Vagina (tissue), 2 donors: ENCODE data around the gene EZH2.

ENCODE experiments used
- POLR2A ChIP-seq, 2 donors: fragments of 450-650 bp; IDR thresholded peaks; one replicate each; pipeline ENCODE4 v1.6.1; 2017; ENCODE audit warnings: antibody characterized with exemption in 2 of 2, mild to moderate bottlenecking in 2 of 2, moderate library complexity in 2 of 2
- POLR2AphosphoS5 ChIP-seq, 2 donors: sonication (generic); formaldehyde crosslinking; IDR thresholded peaks; one replicate each; pipeline ENCODE4 v1.9.0; 2017; ENCODE audit warnings: antibody characterized with exemption in 2 of 2, mild to moderate bottlenecking in 2 of 2, low read depth in 1 of 2; ENCODE audit not compliant: insufficient read depth in 1 of 2
- TF ChIP-seq, protein P1 (sequence below), 3 experiments: fragments of 450-650 bp in 2 of 3; fragments of 200-600 bp in 1 of 3; sonication (generic) in 1 of 3; IDR thresholded peaks; one replicate each; pipeline ENCODE4 v1.5.1; 2017 to 2019; ENCODE audit warnings: antibody characterized with exemption in 3 of 3, mild to moderate bottlenecking in 2 of 3, moderate library complexity in 2 of 3

DNA sequence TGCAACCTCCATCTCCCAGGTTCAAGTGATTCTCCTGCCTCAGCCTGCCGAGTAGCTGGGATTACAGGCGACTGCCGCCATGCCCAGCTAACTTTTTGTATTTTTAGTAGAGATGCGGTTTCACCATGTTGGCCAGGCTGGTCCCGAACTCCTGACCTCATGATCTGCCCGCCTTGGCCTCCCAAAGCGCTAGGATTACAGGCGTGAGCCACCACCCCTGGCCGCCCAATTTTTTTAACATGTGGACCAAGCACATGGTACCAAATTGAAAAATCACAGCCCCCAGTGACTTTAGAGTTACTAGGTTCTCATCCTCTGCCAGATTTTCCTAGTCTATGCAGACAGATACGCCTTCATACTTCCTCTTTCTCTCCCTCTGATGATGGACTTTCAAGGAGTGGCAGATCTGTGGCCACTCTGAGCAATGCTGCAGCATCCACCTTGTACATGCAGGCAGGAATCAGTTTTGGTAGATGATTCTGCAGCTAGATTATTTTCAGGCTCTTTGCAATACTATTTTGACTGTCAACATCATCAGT is 34.0 kb upstream of the EZH2 start:
- no peak for TF ChIP-seq POLR2AphosphoS5 (IDR thresholded peaks at IDR 0.05; ENCODE audit: insufficient read depth in 1 of 2, low read depth in 1 of 2)
- TF ChIP-seq POLR2A (IDR thresholded peaks at IDR 0.05) = no peak
- TF ChIP-seq, protein P1, sequence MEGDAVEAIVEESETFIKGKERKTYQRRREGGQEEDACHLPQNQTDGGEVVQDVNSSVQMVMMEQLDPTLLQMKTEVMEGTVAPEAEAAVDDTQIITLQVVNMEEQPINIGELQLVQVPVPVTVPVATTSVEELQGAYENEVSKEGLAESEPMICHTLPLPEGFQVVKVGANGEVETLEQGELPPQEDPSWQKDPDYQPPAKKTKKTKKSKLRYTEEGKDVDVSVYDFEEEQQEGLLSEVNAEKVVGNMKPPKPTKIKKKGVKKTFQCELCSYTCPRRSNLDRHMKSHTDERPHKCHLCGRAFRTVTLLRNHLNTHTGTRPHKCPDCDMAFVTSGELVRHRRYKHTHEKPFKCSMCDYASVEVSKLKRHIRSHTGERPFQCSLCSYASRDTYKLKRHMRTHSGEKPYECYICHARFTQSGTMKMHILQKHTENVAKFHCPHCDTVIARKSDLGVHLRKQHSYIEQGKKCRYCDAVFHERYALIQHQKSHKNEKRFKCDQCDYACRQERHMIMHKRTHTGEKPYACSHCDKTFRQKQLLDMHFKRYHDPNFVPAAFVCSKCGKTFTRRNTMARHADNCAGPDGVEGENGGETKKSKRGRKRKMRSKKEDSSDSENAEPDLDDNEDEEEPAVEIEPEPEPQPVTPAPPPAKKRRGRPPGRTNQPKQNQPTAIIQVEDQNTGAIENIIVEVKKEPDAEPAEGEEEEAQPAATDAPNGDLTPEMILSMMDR (IDR thresholded peaks at IDR 0.05) = no peak
